WTC11 (cell line): ENCODE data around the gene ZFHX3. TPM values are rescaled to one million over a fixed set of nuclear protein-coding genes. Genes with fewer than 3 reads are reported as not detected.

Source experiments
- ATAC-seq: fragments of 200-7000 bp; cut with Tn5 transposase; 2 replicates; pipeline ENCODE4 v1.10.0; 2021; ENCODE audit warnings: mild to moderate bottlenecking, moderate library complexity
- CTCF ChIA-PET: fragments of 300-600 bp; sonication (Branson Sonifier 250); formaldehyde crosslinking; loops from one replicate; lab custom pipeline; 2021; ENCODE audit warnings: antibody characterized with exemption; lab: Charles Lee
- POLR2A ChIA-PET: fragments of 350-600 bp; sonication (Branson Sonifier 250); formaldehyde crosslinking; loops from one replicate; lab custom pipeline; 2021; ENCODE audit warnings: antibody characterized with exemption; lab: Charles Lee
- DNase-seq: peaks from one replicate; pipeline ENCODE4 v3.0.0; 2021; ENCODE audit warnings: low spot score
- H3K27ac Mint-ChIP-seq: 2 replicates; pipeline ENCODE4 v1.8.0; 2021; ENCODE audit warnings: mixed read lengths
- H3K27me3 Mint-ChIP-seq: 2 replicates; pipeline ENCODE4 v1.8.0; 2021; ENCODE audit warnings: low read depth, mild to moderate bottlenecking, moderate library complexity, mixed read lengths
- H3K36me3 Mint-ChIP-seq: 2 replicates; pipeline ENCODE4 v1.8.0; 2021; ENCODE audit warnings: mixed read lengths
- H3K4me1 Mint-ChIP-seq: 2 replicates; pipeline ENCODE4 v1.8.0; 2022; ENCODE audit warnings: mixed read lengths
- H3K4me3 Mint-ChIP-seq: 2 replicates; pipeline ENCODE4 v1.8.0; 2021; ENCODE audit warnings: mild to moderate bottlenecking, moderate library complexity, mixed read lengths
- H3K9me3 Mint-ChIP-seq: 2 replicates; pipeline ENCODE4 v1.8.0; 2021; ENCODE audit warnings: mixed read lengths
- CREB1 ChIP-seq: sonication (generic); formaldehyde crosslinking; IDR thresholded peaks from 2 replicates; pipeline ENCODE4 v1.8.0; 2023; ENCODE audit warnings: mild to moderate bottlenecking, missing genetic modification reagents
- E2F1 ChIP-seq: sonication (generic); formaldehyde crosslinking; IDR thresholded peaks from 2 replicates; pipeline ENCODE4 v1.8.0; 2022; ENCODE audit warnings: mild to moderate bottlenecking, missing genetic modification reagents
- EMX1 ChIP-seq: fragments of 250-450 bp; sonication (Bioruptor Pico); IDR thresholded peaks from 2 replicates; pipeline ENCODE4 v1.8.0; 2021; ENCODE audit warnings: mild to moderate bottlenecking
- ERG ChIP-seq: fragments of 250-450 bp; sonication (Bioruptor Pico); IDR thresholded peaks from 2 replicates; pipeline ENCODE4 v1.8.0; 2021; ENCODE audit warnings: mild to moderate bottlenecking
- ETV6 ChIP-seq: sonication (generic); formaldehyde crosslinking; IDR thresholded peaks from 2 replicates; pipeline ENCODE4 v1.8.1; 2022; ENCODE audit warnings: mild to moderate bottlenecking, missing genetic modification reagents
- GABPB1 ChIP-seq: sonication (generic); formaldehyde crosslinking; IDR thresholded peaks from 2 replicates; pipeline ENCODE4 v1.8.1; 2023; ENCODE audit warnings: mild to moderate bottlenecking, missing genetic modification reagents
- GRHL2 ChIP-seq: fragments of 250-450 bp; sonication (Bioruptor Pico); IDR thresholded peaks from 2 replicates; pipeline ENCODE4 v1.8.0; 2022; ENCODE audit warnings: mild to moderate bottlenecking, moderate library complexity; ENCODE audit not compliant: insufficient replicate concordance, severe bottlenecking
- HMGA2 ChIP-seq: fragments of 250-450 bp; sonication (Bioruptor Pico); IDR thresholded peaks from 2 replicates; pipeline ENCODE4 v1.4.0; 2021; ENCODE audit warnings: mild to moderate bottlenecking, moderate library complexity
- IRF1 ChIP-seq: sonication (generic); formaldehyde crosslinking; IDR thresholded peaks from 2 replicates; pipeline ENCODE4 v1.8.0; 2023; ENCODE audit warnings: missing genetic modification reagents
- IRF2 ChIP-seq: sonication (generic); formaldehyde crosslinking; IDR thresholded peaks from 2 replicates; pipeline ENCODE4 v1.8.0; 2022; ENCODE audit warnings: low read depth, missing genetic modification reagents, borderline replicate concordance
- MAX ChIP-seq: sonication (generic); formaldehyde crosslinking; IDR thresholded peaks from 2 replicates; pipeline ENCODE4 v1.8.0; 2022; ENCODE audit warnings: mild to moderate bottlenecking, missing genetic modification reagents
- MYBL2 ChIP-seq: sonication (generic); formaldehyde crosslinking; IDR thresholded peaks from 2 replicates; pipeline ENCODE4 v1.8.1; 2023; ENCODE audit warnings: mild to moderate bottlenecking, moderate library complexity, missing genetic modification reagents
- NFYB ChIP-seq: sonication (generic); formaldehyde crosslinking; conservative IDR thresholded peaks from 2 replicates; pipeline ENCODE4 v1.8.0; 2022; ENCODE audit warnings: low read depth, missing genetic modification reagents
- SMAD3 ChIP-seq: sonication (generic); formaldehyde crosslinking; IDR thresholded peaks from 2 replicates; pipeline ENCODE4 v1.8.0; 2022; ENCODE audit warnings: missing genetic modification reagents, mild to moderate bottlenecking, borderline replicate concordance
- STAT6 ChIP-seq: sonication (generic); formaldehyde crosslinking; conservative IDR thresholded peaks from 2 replicates; pipeline ENCODE4 v1.8.1; 2023; ENCODE audit warnings: mild to moderate bottlenecking, low read depth, missing genetic modification reagents, moderate library complexity
- USF1 ChIP-seq: sonication (generic); formaldehyde crosslinking; IDR thresholded peaks from 2 replicates; pipeline ENCODE4 v1.8.0; 2022; ENCODE audit warnings: mild to moderate bottlenecking, missing genetic modification reagents
- USF2 ChIP-seq: sonication (generic); formaldehyde crosslinking; IDR thresholded peaks from 2 replicates; pipeline ENCODE4 v1.8.1; 2023; ENCODE audit warnings: mild to moderate bottlenecking, missing genetic modification reagents, moderate library complexity
- total RNA-seq: library from RNA; stranded (reverse); gene quantifications from 3 replicates; pipeline ENCODE4 v1.2.3, GENCODE V29; 2021

The ZFHX3 gene
- total RNA-seq, 1 experiment from 2014 or later = 5.7 TPM

GRCh38 chr16:73046202-73046848 lies 1.6 kb downstream of the ZFHX3 start (continued):
- TF ChIP-seq USF1 (CRISPR knock-in tag) (no peak), MYBL2 (no peak), MAX (CRISPR knock-in tag) (no peak)
- TF ChIP-seq, all 79 proteins: peak for 0

- no peak overlapping the region for H3K4me3 Mint-ChIP-seq
- peaks cover 10% of the 10 kb centered on the region for H3K36me3 Mint-ChIP-seq
- TF ChIP-seq SMAD3 (CRISPR knock-in tag) (no peak), CREB1 (CRISPR knock-in tag) (no peak), GRHL2 (no peak), HMGA2 (CRISPR knock-in tag) (no peak), IRF1 (CRISPR knock-in tag) (no peak), GABPB1 (CRISPR knock-in tag) (no peak), ETV6 (CRISPR knock-in tag) (no peak)
- DNase-seq = no peak
- no peak overlapping the region for H3K27ac Mint-ChIP-seq
- peaks cover 87% of the 10 kb centered on the region for H3K4me1 Mint-ChIP-seq
- no peak for ATAC-seq
- CTCF ChIA-PET = interaction anchor here (1.6 to 2.6 kb wide), 3 partner anchors 11 to 212 kb away, joined by 4 to 8 read pairs (median 4); no protein-coding TSS in a partner anchor
- POLR2A ChIA-PET = no interaction called here
- peaks cover 86% of the 10 kb centered on the region for H3K27me3 Mint-ChIP-seq
- peaks cover 9% of the 10 kb centered on the region; the same call in 1 of the 2 replicates for H3K9me3 Mint-ChIP-seq
Measured at GRCh38 chr16:73043828-73044467, 4.0 kb downstream of the ZFHX3 start.

GRCh38 chr16:73042807-73043206 lies 5.1 kb downstream of the ZFHX3 start:
- ChIA-PET POLR2A (no interaction called here), CTCF (interaction anchor here (1.6 to 2.6 kb wide), 2 partner anchors 47 to 211 kb away, joined by 4 to 8 read pairs; no protein-coding TSS in a partner anchor)
- H3K9me3 Mint-ChIP-seq = peaks cover 9% of the 10 kb centered on the region; the same call in 1 of the 2 replicates
- H3K4me3 Mint-ChIP-seq = no peak overlapping the region
- peaks cover 10% of the 10 kb centered on the region for H3K36me3 Mint-ChIP-seq
- ATAC-seq (no peak), DNase-seq (no peak)
- peaks cover 98% of the 10 kb centered on the region for H3K27me3 Mint-ChIP-seq
- H3K27ac Mint-ChIP-seq = no peak overlapping the region
- peaks cover 90% of the 10 kb centered on the region for H3K4me1 Mint-ChIP-seq
- TF ChIP-seq USF2 = no peak
- no peak for TF ChIP-seq STAT6 (CRISPR knock-in tag)
- no peak for TF ChIP-seq GRHL2
- no peak for TF ChIP-seq NFYB (CRISPR knock-in tag)
- TF ChIP-seq GABPB1 (CRISPR knock-in tag) = no peak
- no peak for TF ChIP-seq E2F1 (CRISPR knock-in tag)
- no peak for TF ChIP-seq IRF2 (CRISPR knock-in tag)
- TF ChIP-seq EMX1 = no peak
- no peak for TF ChIP-seq ETV6 (CRISPR knock-in tag)
- no peak for TF ChIP-seq MAX (CRISPR knock-in tag)
- TF ChIP-seq ERG (CRISPR knock-in tag) = no peak
- TF ChIP-seq, all 79 proteins: peak for 0
